ENCODE results near the gene CACNA1S.

DNA sequence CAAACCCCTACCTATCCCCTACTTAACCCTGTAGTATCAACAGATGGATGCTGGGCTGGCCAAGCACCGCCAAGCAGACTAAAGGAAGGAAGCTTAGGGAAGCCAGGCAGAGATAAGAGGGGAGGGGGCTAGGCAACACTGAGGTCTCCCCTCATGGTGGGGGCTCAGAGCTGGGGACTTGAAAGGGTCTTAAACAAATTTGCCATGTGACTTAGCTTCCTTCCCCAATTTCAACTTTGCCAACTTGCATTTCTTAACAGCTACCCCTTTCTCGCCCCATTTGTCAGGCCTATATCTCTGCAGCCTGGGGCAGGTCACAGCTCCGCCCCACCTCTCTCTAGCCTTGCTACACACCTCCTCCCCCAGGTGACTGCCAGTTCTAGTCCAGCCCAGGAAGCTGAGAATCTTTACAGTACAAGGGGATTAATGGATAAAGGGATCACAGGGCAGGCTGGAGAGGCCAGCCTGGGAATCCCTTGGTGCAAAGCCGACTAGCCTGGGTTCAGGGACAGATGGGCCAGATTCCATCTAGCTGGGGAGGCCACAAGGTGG is 92.1 kb downstream of the CACNA1S start:
- TF ChIP-seq, protein P1, sequence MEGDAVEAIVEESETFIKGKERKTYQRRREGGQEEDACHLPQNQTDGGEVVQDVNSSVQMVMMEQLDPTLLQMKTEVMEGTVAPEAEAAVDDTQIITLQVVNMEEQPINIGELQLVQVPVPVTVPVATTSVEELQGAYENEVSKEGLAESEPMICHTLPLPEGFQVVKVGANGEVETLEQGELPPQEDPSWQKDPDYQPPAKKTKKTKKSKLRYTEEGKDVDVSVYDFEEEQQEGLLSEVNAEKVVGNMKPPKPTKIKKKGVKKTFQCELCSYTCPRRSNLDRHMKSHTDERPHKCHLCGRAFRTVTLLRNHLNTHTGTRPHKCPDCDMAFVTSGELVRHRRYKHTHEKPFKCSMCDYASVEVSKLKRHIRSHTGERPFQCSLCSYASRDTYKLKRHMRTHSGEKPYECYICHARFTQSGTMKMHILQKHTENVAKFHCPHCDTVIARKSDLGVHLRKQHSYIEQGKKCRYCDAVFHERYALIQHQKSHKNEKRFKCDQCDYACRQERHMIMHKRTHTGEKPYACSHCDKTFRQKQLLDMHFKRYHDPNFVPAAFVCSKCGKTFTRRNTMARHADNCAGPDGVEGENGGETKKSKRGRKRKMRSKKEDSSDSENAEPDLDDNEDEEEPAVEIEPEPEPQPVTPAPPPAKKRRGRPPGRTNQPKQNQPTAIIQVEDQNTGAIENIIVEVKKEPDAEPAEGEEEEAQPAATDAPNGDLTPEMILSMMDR (conservative IDR thresholded peaks at IDR 0.05; ENCODE audit: low read depth, low read length), result no peak
- TF ChIP-seq EZH2 (IDR thresholded peaks at IDR 0.05; ENCODE audit: borderline replicate concordance, low read depth, low read length, poor library complexity, severe bottlenecking), result no peak

All from A673 (cell line).